DND-41 (cell line): ENCODE data around the gene PSD4.

ENCODE experiments used
- ATAC-seq: fragments of 200-7000 bp; cut with Tn5 transposase; 3 replicates; pipeline ENCODE4 v1.9.1; 2021; ENCODE audit warnings: low read depth; ENCODE audit not compliant: insufficient read depth
- DNase-seq: peaks from one replicate; pipeline ENCODE4 v3.0.0-alpha.2; 2020
- H2AFZ ChIP-seq: 2 replicates; pipeline ENCODE4 v1.6.0; 2012; ENCODE audit warnings: low read depth, low read length
- H3K27ac ChIP-seq: 2 replicates; pipeline ENCODE4 v1.5.1; 2012; ENCODE audit warnings: low read length, inconsistent platforms
- H3K27me3 ChIP-seq: fragments of 200-600 bp; sonication (generic); 2 replicates; pipeline ENCODE4 v1.6.0; 2012; ENCODE audit warnings: low read length, mild to moderate bottlenecking, inconsistent platforms; ENCODE audit not compliant: insufficient read depth, poor library complexity
- H3K36me3 ChIP-seq: 2 replicates; pipeline ENCODE4 v1.5.1; 2012; ENCODE audit warnings: low read length, inconsistent platforms; ENCODE audit not compliant: insufficient read depth
- H3K4me1 ChIP-seq: 2 replicates; pipeline ENCODE4 v1.5.1; 2012; ENCODE audit warnings: mild to moderate bottlenecking, low read length; ENCODE audit not compliant: insufficient read depth
- H3K4me2 ChIP-seq: 2 replicates; pipeline ENCODE4 v1.6.0; 2012; ENCODE audit warnings: mild to moderate bottlenecking, moderate library complexity, low read length, inconsistent platforms; ENCODE audit not compliant: insufficient read depth
- H3K4me3 ChIP-seq, 2 experiments: fragments of 200-600 bp in 1 of 2; shearing (Covaris generic) in 1 of 2; 2 replicates each; pipeline ENCODE4 v1.5.1; 2012 to 2016; ENCODE audit warnings: inconsistent platforms in 2 of 2, low read length in 2 of 2, mild to moderate bottlenecking in 2 of 2, low read depth in 1 of 2, moderate library complexity in 1 of 2
- H3K79me2 ChIP-seq: 2 replicates; pipeline ENCODE4 v1.6.0; 2012; ENCODE audit warnings: low read length, inconsistent platforms; ENCODE audit not compliant: insufficient read depth
- H3K9ac ChIP-seq: 2 replicates; pipeline ENCODE4 v1.6.0; 2012; ENCODE audit warnings: low read depth, mild to moderate bottlenecking, inconsistent platforms, low read length, moderate library complexity
- H3K9me3 ChIP-seq: 2 replicates; pipeline ENCODE4 v1.5.1; 2012; ENCODE audit warnings: low read length, moderate library complexity, mild to moderate bottlenecking, inconsistent platforms; ENCODE audit not compliant: insufficient read depth, severe bottlenecking
- H4K20me1 ChIP-seq: 2 replicates; pipeline ENCODE4 v1.6.0; 2012; ENCODE audit warnings: low read length; ENCODE audit not compliant: insufficient read depth
- CTCF ChIP-seq: IDR thresholded peaks from 2 replicates; pipeline ENCODE4 v1.5.1; 2012; ENCODE audit warnings: borderline replicate concordance, low read length, moderate library complexity, mild to moderate bottlenecking; ENCODE audit not compliant: poor library complexity, severe bottlenecking; ENCODE audit errors: extremely low read depth
- EZH2 ChIP-seq: IDR thresholded peaks from 3 replicates; pipeline ENCODE4 v1.6.1; 2012; ENCODE audit warnings: borderline replicate concordance, low read depth, mild to moderate bottlenecking, moderate library complexity, low read length, inconsistent platforms; ENCODE audit not compliant: severe bottlenecking

Gene PSD4

GRCh38 chr2:113142290-113142689 is 31.5 kb upstream of the PSD4 start:
- Histone ChIP-seq H3K36me3 (no peaks in the 10 kb centered on the region), H3K27ac (no peak overlapping the region), H3K9me3 (no peaks in the 10 kb centered on the region), H4K20me1 (no peaks in the 10 kb centered on the region), H3K27me3 (no peaks in the 10 kb centered on the region), H3K9ac (no peak overlapping the region), H3K4me1 (peaks cover 6% of the 10 kb centered on the region), H3K4me2 (no peak overlapping the region), H3K79me2 (no peaks in the 10 kb centered on the region), H3K4me3 (no peak overlapping the region), H2AFZ (no peak overlapping the region)
- ATAC-seq (no peak), DNase-seq (no peak)
- TF ChIP-seq CTCF (no peak), EZH2 (no peak)

GRCh38 chr2:113144259-113144658 is 29.5 kb upstream of the PSD4 start:
- DNase-seq (no peak), ATAC-seq (no peak)
- Histone ChIP-seq H4K20me1 (no peaks in the 10 kb centered on the region), H3K36me3 (no peaks in the 10 kb centered on the region), H3K4me3 (no peak overlapping the region), H3K27ac (no peak overlapping the region), H3K27me3 (no peaks in the 10 kb centered on the region), H3K9me3 (no peaks in the 10 kb centered on the region), H3K9ac (no peak overlapping the region), H3K4me1 (no peaks in the 10 kb centered on the region), H2AFZ (no peak overlapping the region), H3K4me2 (no peak overlapping the region), H3K79me2 (no peaks in the 10 kb centered on the region)
- TF ChIP-seq EZH2 (no peak), CTCF (no peak)

- no peaks in the 10 kb centered on the region for H3K4me1 ChIP-seq
- no peak overlapping the region for H3K9ac ChIP-seq
- no peak overlapping the region for H3K27ac ChIP-seq
- H3K79me2 ChIP-seq, result no peaks in the 10 kb centered on the region
- no peak for TF ChIP-seq CTCF
- TF ChIP-seq EZH2, result no peak
- H3K9me3 ChIP-seq, result no peaks in the 10 kb centered on the region
- H3K4me3 ChIP-seq, result no peak overlapping the region
- no peak overlapping the region for H3K4me2 ChIP-seq
- DNase-seq (no peak), ATAC-seq (no peak)
- no peaks in the 10 kb centered on the region for H4K20me1 ChIP-seq
- no peaks in the 10 kb centered on the region for H3K36me3 ChIP-seq
- no peaks in the 10 kb centered on the region for H3K27me3 ChIP-seq
- H2AFZ ChIP-seq, result no peak overlapping the region
These were observed 24.9 kb upstream of the PSD4 start for GRCh38 chr2:113148606-113149552.
